ENCODE data around the gene KCNJ6.

GRCh38 chr21:37614351-37614875 is 301.8 kb downstream of the KCNJ6 start:
- TF ChIP-seq CTCF (IDR thresholded peaks at IDR 0.05; ENCODE audit: low read depth, low read length, missing input control) (no peak), SP1 (IDR thresholded peaks at IDR 0.05) (no peak), TAF1 (conservative IDR thresholded peaks at IDR 0.05) (no peak), ZBTB33 (IDR thresholded peaks at IDR 0.05) (no peak), REST (IDR thresholded peaks at IDR 0.05) (no peak), YY1 (IDR thresholded peaks at IDR 0.05) (no peak), EGR1 (IDR thresholded peaks at IDR 0.05; ENCODE audit: low read depth in 2 of 2) (no peak), GABPA (IDR thresholded peaks at IDR 0.05 in 1 of 2, conservative IDR thresholded peaks at IDR 0.05 in 1 of 2) (no peak), RXRA (IDR thresholded peaks at IDR 0.05) (no peak)

All from liver (tissue), 3 donors.